Measurements from ENCODE around the gene GHR. TPM values are rescaled to one million over a fixed set of nuclear protein-coding genes. Genes with fewer than 3 reads are reported as not detected.

GHR gene
- total RNA-seq, 1 donor from 2014 or later: 0.17 TPM

DNA sequence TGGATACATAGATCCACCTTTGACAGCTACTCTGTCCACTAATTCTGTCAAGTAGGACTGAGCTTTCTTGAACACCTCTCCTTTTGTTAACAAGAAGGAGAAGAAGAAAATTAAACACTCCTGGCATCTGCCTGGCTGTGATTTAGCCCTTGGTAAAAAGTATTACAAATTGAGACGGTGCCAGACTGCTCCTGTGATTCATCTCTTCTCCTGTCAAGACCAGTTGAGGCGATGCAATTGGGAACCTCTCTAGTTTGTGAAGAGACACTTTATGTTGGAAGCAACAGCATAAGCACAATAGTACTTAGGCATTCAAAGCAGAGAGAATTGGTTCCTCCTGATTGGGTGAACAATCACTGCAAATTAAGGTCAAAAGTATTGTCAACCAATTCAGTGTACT is 72.7 kb downstream of the GHR start:
- H3K4me3 ChIP-seq (ENCODE audit: low read depth, low read length): no peak overlapping the region
- DNase-seq (ENCODE audit: low read depth): no peak
- TF ChIP-seq, protein P1, sequence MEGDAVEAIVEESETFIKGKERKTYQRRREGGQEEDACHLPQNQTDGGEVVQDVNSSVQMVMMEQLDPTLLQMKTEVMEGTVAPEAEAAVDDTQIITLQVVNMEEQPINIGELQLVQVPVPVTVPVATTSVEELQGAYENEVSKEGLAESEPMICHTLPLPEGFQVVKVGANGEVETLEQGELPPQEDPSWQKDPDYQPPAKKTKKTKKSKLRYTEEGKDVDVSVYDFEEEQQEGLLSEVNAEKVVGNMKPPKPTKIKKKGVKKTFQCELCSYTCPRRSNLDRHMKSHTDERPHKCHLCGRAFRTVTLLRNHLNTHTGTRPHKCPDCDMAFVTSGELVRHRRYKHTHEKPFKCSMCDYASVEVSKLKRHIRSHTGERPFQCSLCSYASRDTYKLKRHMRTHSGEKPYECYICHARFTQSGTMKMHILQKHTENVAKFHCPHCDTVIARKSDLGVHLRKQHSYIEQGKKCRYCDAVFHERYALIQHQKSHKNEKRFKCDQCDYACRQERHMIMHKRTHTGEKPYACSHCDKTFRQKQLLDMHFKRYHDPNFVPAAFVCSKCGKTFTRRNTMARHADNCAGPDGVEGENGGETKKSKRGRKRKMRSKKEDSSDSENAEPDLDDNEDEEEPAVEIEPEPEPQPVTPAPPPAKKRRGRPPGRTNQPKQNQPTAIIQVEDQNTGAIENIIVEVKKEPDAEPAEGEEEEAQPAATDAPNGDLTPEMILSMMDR (conservative IDR thresholded peaks at IDR 0.05; ENCODE audit: low read depth, low read length): no peak

DNA sequence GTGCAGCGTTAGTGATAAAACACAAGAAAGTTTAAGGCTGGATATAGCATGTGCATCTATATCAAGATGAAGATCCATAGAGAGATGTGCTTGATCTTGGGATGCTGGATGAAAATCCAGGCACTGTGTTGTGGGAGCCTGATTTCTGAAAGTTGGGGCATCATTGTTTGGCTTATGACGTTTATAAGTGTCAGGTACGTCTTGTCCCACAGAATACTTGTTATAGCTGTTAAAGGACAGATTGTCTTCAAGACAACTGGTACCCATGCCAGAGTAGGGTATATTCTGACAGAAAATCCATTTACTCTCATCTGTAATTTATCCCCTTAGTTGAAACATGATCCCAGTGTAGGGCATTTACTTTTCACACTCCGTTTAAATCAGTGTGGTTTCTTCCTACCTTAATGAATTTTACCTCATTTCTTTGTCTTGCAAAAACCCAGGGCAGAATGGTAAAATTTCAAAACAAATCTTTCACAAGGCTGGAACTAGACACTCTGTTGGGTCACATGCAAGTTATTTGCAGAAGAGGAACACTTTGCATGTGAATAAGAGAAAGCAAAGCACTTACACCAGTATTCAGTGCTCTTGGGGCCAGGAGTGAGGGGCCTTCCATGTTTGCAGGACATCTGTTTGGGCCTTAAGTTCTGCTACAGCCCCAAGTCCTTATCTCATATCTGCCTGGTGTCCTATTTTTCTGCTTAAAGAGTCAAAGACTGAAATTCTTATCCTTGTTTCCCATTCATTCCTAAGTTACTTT is 73.3 kb downstream of the GHR start:
- TF ChIP-seq, protein P1 (conservative IDR thresholded peaks at IDR 0.05; ENCODE audit: low read depth, low read length): no peak
- DNase-seq (ENCODE audit: low read depth): no peak
- no peak overlapping the region for H3K4me3 ChIP-seq (ENCODE audit: low read depth, low read length)

DNA sequence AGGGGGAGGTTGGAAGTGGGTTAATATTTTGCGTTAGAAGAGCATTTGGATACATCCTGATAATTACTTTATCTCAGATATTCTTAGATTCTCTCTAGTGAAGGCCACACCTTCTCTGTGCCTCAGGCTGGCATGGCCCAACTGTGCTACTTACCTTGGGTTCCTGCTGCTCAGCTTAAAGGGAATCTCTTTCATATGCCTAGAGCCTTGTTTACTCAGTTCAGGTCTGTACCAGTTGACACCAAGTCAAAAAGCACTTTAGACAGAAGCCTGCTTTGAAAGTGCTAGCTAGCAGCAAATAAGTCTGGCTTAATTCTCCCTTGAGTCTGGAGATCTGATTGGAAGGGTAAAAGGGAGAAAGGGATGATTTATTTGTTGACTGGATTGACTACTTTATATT is 74.8 kb downstream of the GHR start:
- no peak for DNase-seq (ENCODE audit: low read depth)
- TF ChIP-seq, protein P1 (conservative IDR thresholded peaks at IDR 0.05; ENCODE audit: low read depth, low read length): no peak

DNA sequence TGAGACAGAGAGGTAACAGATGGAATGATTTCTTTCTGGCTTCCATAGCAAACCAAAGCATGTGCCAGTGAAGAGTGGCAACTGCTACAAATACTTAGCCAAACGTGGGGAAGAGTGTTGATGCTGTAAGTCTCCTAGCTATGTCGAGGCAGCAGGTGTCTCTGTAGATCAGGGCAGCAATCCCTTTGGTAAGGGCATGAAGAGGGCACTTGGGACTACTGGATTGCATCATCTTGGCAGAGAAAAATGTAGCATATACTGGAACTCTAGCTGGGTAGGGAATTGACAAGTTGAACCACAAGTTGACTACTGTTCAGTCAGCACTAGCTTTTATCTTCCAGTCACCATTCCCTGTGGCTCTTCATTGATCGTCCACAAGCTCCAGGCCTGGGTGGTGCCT is 75.8 kb downstream of the GHR start:
- TF ChIP-seq, protein P1 (conservative IDR thresholded peaks at IDR 0.05; ENCODE audit: low read depth, low read length): no peak

More for the DNA sequence above, 74.8 kb downstream of the GHR start:
- no peak overlapping the region for H3K4me3 ChIP-seq (ENCODE audit: low read depth, low read length)

DNA sequence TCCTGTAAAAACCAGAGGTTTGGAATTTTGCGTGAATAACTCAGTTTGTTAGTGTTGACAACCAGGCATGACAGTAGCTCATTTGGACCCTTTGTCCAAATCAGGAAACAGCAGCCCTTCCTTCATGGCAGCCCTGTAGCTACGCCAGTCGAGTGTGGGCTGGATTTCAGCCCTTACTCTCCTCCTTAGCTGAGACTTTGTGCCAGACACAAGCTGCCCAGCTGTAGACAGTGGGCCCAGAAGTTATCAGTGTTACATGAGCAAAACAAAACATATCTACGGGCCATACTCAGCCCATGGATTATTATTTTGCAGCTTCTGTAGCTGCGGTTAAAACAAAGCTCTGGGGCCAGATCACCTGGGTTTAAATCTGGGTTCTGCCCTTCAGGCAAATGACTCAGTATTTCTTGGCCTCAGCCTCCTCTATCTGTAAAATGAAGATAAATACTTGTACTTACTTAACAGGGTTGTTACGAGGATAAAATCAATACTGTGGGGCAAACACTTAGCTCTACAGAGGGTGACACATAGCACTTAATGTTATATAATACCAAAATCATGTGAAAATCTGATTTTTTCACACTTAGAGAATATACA is 76.9 kb downstream of the GHR start:
- no peak overlapping the region for H3K4me3 ChIP-seq (ENCODE audit: low read depth, low read length)
- TF ChIP-seq, protein P1 (conservative IDR thresholded peaks at IDR 0.05; ENCODE audit: low read depth, low read length): no peak
- no peak for DNase-seq (ENCODE audit: low read depth)

More for the DNA sequence above, 75.8 kb downstream of the GHR start:
- DNase-seq (ENCODE audit: low read depth): no peak
- no peak overlapping the region for H3K4me3 ChIP-seq (ENCODE audit: low read depth, low read length)

DNA sequence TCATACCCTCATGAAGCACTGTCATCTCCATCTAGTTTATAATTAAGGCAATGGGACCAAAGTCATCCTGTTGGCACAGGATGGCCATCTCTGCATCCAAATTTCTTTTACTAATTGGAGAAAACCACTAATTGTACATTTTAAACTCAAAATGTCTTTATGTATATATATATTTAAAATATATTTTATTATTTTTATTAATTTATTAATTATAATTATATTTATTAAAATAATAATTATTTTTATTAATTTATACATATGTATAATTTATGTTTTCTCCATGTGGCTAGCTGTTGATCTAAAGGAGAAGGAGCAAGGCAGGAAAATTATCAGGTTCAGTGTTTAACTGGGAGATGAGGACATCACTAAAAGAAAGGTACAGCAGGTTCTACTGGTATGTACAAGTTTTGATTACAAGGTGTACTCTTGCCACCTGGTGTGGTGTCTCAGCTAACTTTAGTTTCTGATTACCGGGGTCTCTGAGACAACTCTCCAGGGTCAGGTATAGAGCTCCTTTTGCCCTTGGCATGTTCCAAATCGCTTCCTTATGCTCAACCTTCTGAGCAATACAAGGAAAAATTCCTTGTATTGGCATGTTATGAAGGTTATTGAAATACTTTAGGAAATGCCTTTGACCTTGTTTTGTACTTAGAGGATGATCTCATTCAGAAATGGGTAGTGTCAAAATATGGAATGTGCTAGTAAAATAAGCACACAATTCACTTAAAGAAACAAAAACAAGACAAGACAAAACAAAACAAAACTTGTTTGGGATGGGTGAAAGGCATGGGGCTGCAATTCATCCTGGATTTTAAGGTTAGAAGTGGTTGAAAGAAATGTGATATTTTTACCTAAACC is 79.6 kb downstream of the GHR start:
- DNase-seq (ENCODE audit: low read depth): no peak

More for the DNA sequence above, 79.6 kb downstream of the GHR start:
- TF ChIP-seq, protein P1 (conservative IDR thresholded peaks at IDR 0.05; ENCODE audit: low read depth, low read length): no peak
- H3K4me3 ChIP-seq (ENCODE audit: low read depth, low read length): no peak overlapping the region
